Neuronal stem cell (in vitro differentiated cells): ENCODE data around the gene TRAPPC3.
A peak's percentile ranks its signal among the peaks of the same experiment; 100 is the strongest.

Experiments
- DNase-seq: peaks from one replicate; pipeline ENCODE4 v3.0.0-alpha.2; 2013; ENCODE audit warnings: low spot score
- H2AFZ ChIP-seq: one replicate; pipeline ENCODE4 v1.6.1; 2013; ENCODE audit warnings: mild to moderate bottlenecking, low read length, inconsistent platforms
- H2AK5ac ChIP-seq: 2 replicates; pipeline ENCODE4 v1.6.1; 2013; ENCODE audit warnings: low read depth, mild to moderate bottlenecking, inconsistent platforms, low read length, moderate library complexity, mixed read lengths
- H2BK120ac ChIP-seq: 2 replicates; pipeline ENCODE4 v1.6.1; 2013; ENCODE audit warnings: low read depth, mild to moderate bottlenecking, inconsistent platforms, low read length, moderate library complexity, mixed read lengths
- H2BK12ac ChIP-seq: one replicate; pipeline ENCODE4 v1.6.1; 2013; ENCODE audit warnings: low read length, inconsistent platforms
- H2BK15ac ChIP-seq: 2 replicates; pipeline ENCODE4 v1.6.1; 2013; ENCODE audit warnings: mild to moderate bottlenecking, low read length, inconsistent platforms, mixed read lengths
- H2BK5ac ChIP-seq: one replicate; pipeline ENCODE4 v1.6.1; 2013; ENCODE audit warnings: inconsistent platforms, mild to moderate bottlenecking, low read length, moderate library complexity
- H3K14ac ChIP-seq: one replicate; pipeline ENCODE4 v1.6.1; 2013; ENCODE audit warnings: low read length, inconsistent platforms
- H3K18ac ChIP-seq: 2 replicates; pipeline ENCODE4 v1.6.1; 2013; ENCODE audit warnings: low read length, inconsistent platforms
- H3K23ac ChIP-seq: 2 replicates; pipeline ENCODE4 v1.6.1; 2013; ENCODE audit warnings: low read depth, mild to moderate bottlenecking, mixed read lengths, low read length, inconsistent platforms; ENCODE audit not compliant: poor library complexity
- H3K27ac ChIP-seq: replicated peaks from 3 replicates; pipeline ENCODE4 v1.5.1; 2013; ENCODE audit warnings: low read length, inconsistent platforms
- H3K27me3 ChIP-seq, 3 experiments: 2 replicates each; pipeline ENCODE4 v1.6.1; 2013; ENCODE audit warnings: low read length in 3 of 3, mild to moderate bottlenecking in 2 of 3, inconsistent platforms in 1 of 3, low read depth in 1 of 3, mixed read lengths in 1 of 3, moderate library complexity in 1 of 3; ENCODE audit not compliant: control insufficient read depth in 3 of 3, insufficient read depth in 3 of 3
- H3K36me3 ChIP-seq, 2 donors: replicated peaks in 1 of 2; 2 replicates each; pipeline ENCODE4 v1.6.1; 2013; ENCODE audit warnings: low read length in 2 of 2; ENCODE audit not compliant: control insufficient read depth in 2 of 2, insufficient read depth in 2 of 2
- H3K4ac ChIP-seq: 2 replicates; pipeline ENCODE4 v1.6.1; 2013; ENCODE audit warnings: inconsistent platforms, mild to moderate bottlenecking, low read length, moderate library complexity
- H3K4me1 ChIP-seq, 2 donors: 1 replicate in 1 of 2; 2 replicates in 1 of 2; pipeline ENCODE4 v1.6.1; 2013; ENCODE audit warnings: low read length in 2 of 2, low read depth in 1 of 2; ENCODE audit not compliant: control insufficient read depth in 2 of 2, insufficient read depth in 1 of 2
- H3K4me2 ChIP-seq: one replicate; pipeline ENCODE4 v1.6.1; 2013; ENCODE audit warnings: mild to moderate bottlenecking, low read length, inconsistent platforms; ENCODE audit not compliant: insufficient read depth, poor library complexity, severe bottlenecking
- H3K4me3 ChIP-seq, 2 donors: 2 replicates each; pipeline ENCODE4 v1.5.1; 2013; ENCODE audit warnings: low read length in 2 of 2, mild to moderate bottlenecking in 2 of 2, inconsistent platforms in 1 of 2, moderate library complexity in 1 of 2
- H3K79me1 ChIP-seq: one replicate; pipeline ENCODE4 v1.6.1; 2013; ENCODE audit warnings: low read depth, mild to moderate bottlenecking, inconsistent platforms, low read length, moderate library complexity
- H3K9ac ChIP-seq: one replicate; pipeline ENCODE4 v1.6.1; 2013; ENCODE audit warnings: mild to moderate bottlenecking, low read depth, low read length, inconsistent platforms; ENCODE audit not compliant: poor library complexity
- H3K9me3 ChIP-seq, 2 donors: replicated peaks in 1 of 2; 2 replicates each; pipeline versions ENCODE3 to v1.6.1; 2013; ENCODE audit warnings: low read length in 2 of 2, mild to moderate bottlenecking in 2 of 2, inconsistent platforms in 1 of 2, low read depth in 1 of 2, mixed read lengths in 1 of 2, moderate library complexity in 1 of 2; ENCODE audit not compliant: control insufficient read depth in 2 of 2, insufficient read depth in 1 of 2
- H4K8ac ChIP-seq: one replicate; pipeline ENCODE4 v1.6.1; 2013; ENCODE audit warnings: low read depth, mild to moderate bottlenecking, inconsistent platforms, low read length, moderate library complexity
- H4K91ac ChIP-seq: one replicate; pipeline ENCODE4 v1.6.1; 2013; ENCODE audit warnings: low read length, low read depth, mild to moderate bottlenecking, inconsistent platforms; ENCODE audit not compliant: poor library complexity
- WGBS, 2 donors: extraction: QIAGEN DNeasy Blood & Tissue Kit; methylation state at CpG; one replicate each; pipeline ENCODE4 v1.1.7; 2013; ENCODE audit warnings: missing lambda C conversion rate in 2 of 2, mixed read lengths in 1 of 2; ENCODE audit not compliant: insufficient read length in 2 of 2, insufficient replicate concordance in 1 of 2; ENCODE audit errors: extremely low coverage in 2 of 2; 5-methylcytosine and 5-hydroxymethylcytosine counted together

The TRAPPC3 gene

DNA sequence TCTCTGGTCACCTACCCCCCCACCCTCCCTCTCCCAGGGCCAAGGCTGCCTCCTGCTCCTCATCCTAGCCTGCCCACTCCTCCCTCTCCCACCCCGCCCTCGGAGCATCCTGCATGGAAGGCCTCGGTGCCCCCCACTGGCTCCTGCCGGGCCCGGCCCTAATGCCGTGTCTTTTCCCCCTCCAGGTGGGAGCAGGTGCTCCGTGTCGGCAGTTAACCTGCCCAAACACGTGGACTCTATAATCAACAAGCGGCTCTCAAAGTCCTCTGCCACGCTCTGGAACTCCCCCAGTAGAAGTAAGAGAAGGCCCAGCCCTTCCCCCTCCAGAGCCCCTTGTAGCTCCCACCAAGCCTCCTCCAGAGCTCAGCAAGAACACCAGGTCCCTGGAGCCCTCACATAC is 25.4 kb upstream of the TRAPPC3 start:
- Histone ChIP-seq H3K4me1 (peaks cover 0 to 20% of the 10 kb centered on the region in 2 donors), H3K4me2 (peak overlapping the region; percentile 14), H3K14ac (no peak overlapping the region), H2BK15ac (no peak overlapping the region), H3K9ac (peak overlapping the region; percentile 17), H4K8ac (no peak overlapping the region), H3K36me3 (peaks cover 58 to 98% of the 10 kb centered on the region in 2 donors), H3K4me3 (no peak overlapping the region), H3K4ac (no peak overlapping the region), H2BK120ac (no peak overlapping the region), H3K79me1 (peaks cover 16% of the 10 kb centered on the region), H2BK5ac (no peak overlapping the region), H2AFZ (no peak overlapping the region), H4K91ac (no peak overlapping the region), H2AK5ac (no peak overlapping the region), H3K27me3 (no peaks in the 10 kb centered on the region), H3K9me3 (peaks cover 0 to 2% of the 10 kb centered on the region in 2 donors), H2BK12ac (no peak overlapping the region), H3K23ac (peak overlapping the region; percentile 5), H3K27ac (no peak overlapping the region), H3K18ac (no peak overlapping the region)
- no CpG with 5 or more reads among the region's 11 CpGs for WGBS, 2 donors
- DNase-seq, result no peak

DNA sequence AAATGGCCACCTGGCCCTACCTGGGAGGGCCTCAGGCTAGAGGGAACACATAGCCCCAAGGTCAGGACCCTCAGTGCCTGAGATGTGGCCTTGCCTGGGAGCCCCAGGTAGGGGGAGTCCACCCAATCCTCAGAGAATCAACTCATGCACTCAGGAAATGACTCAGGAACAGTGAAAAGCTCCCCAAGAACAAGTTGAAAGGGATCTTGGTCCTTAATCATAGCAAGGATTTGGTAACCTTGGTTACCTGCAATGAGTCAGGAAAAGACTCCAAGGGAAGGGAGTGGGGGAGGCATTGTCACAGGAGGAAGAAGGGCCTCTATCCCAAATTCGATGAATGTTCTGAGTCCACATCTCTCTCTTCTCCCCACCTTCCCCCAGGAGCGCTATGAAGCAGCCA is 23.7 kb upstream of the TRAPPC3 start:
- no peak for DNase-seq
- no peak overlapping the region for H3K18ac ChIP-seq
- no peak overlapping the region for H3K27ac ChIP-seq
- no peak overlapping the region for H2BK15ac ChIP-seq
- H3K14ac ChIP-seq, result no peak overlapping the region
- H4K91ac ChIP-seq, result no peak overlapping the region
- H3K23ac ChIP-seq, result no peak overlapping the region
- peaks cover 0 to 13% of the 10 kb centered on the region in 2 donors for H3K4me1 ChIP-seq
- no peak overlapping the region for H4K8ac ChIP-seq
- H2AFZ ChIP-seq, result no peak overlapping the region
- H3K9me3 ChIP-seq, result no peaks in the 10 kb centered on the region
- no peak overlapping the region for H2BK5ac ChIP-seq
- peaks cover 15% of the 10 kb centered on the region for H3K79me1 ChIP-seq
- no CpG with 5 or more reads among the region's 2 CpGs for WGBS, 2 donors
- no peak overlapping the region for H2BK12ac ChIP-seq
- no peak overlapping the region for H2AK5ac ChIP-seq
- H3K4me3 ChIP-seq, result no peak overlapping the region
- peaks cover 59 to 92% of the 10 kb centered on the region in 2 donors for H3K36me3 ChIP-seq
- H2BK120ac ChIP-seq, result no peak overlapping the region
- H3K4me2 ChIP-seq, result no peak overlapping the region
- no peak overlapping the region for H3K4ac ChIP-seq
- no peak overlapping the region for H3K9ac ChIP-seq
- no peaks in the 10 kb centered on the region for H3K27me3 ChIP-seq

DNA sequence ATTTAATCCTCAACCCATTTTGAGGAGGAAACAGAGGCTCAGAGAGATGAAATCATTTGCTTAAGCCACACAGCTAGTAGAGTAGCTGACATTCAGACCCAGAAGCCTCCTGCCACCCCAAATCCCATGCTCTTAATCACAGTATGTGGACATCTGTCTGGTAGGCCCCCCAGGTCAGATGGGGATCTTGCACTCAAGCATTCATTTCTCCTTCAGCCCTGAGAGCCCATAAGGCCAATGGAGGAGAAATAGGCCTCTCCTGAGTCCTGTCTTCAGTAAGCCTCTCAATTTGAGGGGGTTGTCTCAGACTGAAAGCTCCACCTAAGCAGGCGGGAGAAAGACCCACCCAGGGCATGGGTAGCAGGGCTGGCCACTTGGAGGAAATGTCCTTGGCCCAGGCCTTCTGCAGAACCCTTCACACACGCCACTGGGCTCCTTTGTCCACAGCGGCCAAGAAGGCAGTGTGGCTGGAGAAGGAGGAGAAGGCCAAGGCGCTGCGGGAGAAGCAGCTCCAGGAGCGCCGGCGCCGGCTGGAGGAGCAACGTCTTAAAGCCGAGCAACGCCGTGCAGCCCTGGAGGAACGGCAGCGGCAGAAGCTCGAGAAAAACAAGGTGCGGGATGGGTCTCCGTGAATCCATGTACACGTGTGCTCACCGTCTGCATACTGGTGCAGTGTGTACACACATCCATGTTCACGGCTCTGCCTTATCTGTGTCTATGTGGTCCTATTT is 22.9 kb upstream of the TRAPPC3 start:
- peaks cover 15% of the 10 kb centered on the region for H3K79me1 ChIP-seq
- H3K9ac ChIP-seq, result no peak overlapping the region
- DNase-seq, result no peak
- H4K91ac ChIP-seq, result no peak overlapping the region
- H3K27me3 ChIP-seq, result no peaks in the 10 kb centered on the region
- WGBS, 2 donors, result no CpG with 5 or more reads among the region's 21 CpGs
- peak overlapping the region; percentile 30 for H2AK5ac ChIP-seq
- H2BK15ac ChIP-seq, result no peak overlapping the region
- H3K4me2 ChIP-seq, result no peak overlapping the region
- no peak overlapping the region for H2BK120ac ChIP-seq
- H3K36me3 ChIP-seq, result peaks cover 53 to 91% of the 10 kb centered on the region in 2 donors
- H3K4me1 ChIP-seq, result peaks cover 0 to 11% of the 10 kb centered on the region in 2 donors
- H3K23ac ChIP-seq, result no peak overlapping the region
- no peak overlapping the region for H2BK12ac ChIP-seq
- H3K27ac ChIP-seq, result no peak overlapping the region
- no peaks in the 10 kb centered on the region for H3K9me3 ChIP-seq
- H2BK5ac ChIP-seq, result no peak overlapping the region
- no peak overlapping the region for H3K4ac ChIP-seq
- H3K18ac ChIP-seq, result no peak overlapping the region
- H2AFZ ChIP-seq, result no peak overlapping the region
- H4K8ac ChIP-seq, result no peak overlapping the region
- H3K4me3 ChIP-seq, result no peak overlapping the region
- no peak overlapping the region for H3K14ac ChIP-seq

DNA sequence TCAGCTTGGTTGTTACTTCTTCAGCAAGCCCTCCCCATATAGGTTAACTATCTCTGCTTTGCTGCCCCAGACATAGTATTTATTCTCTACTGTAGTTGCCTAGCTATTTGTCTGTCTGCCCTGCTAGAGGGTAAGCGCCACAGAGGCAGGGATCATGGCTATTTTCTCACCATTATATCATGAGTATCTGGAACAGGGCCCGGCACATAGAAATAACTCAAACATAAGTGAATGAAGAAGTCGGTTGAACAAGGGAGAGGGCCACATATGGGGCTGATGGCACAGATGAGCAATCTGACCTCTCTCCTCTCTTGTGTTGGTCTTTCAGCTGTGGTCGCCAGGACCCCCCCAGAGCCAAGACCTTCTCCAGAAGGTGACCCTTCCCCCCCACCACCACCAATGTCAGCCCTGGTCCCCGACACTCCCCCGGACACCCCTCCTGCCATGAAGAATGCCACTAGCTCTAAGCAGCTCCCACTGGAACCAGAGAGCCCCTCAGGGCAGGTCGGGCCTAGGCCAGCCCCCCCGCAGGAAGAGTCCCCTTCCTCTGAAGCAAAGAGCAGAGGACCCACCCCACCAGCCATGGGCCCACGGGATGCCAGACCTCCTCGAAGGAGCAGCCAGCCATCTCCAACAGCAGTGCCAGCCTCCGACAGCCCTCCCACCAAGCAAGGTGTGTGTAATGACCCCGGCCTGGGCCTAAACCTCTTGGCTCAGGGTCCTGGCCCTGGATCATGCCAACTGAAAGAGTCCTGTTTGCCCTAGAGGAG is 21.5 kb upstream of the TRAPPC3 start:
- no peak overlapping the region for H2AFZ ChIP-seq
- no CpG with 5 or more reads among the region's 12 CpGs for WGBS, 2 donors
- no peak overlapping the region for H3K4ac ChIP-seq
- peaks cover 10% of the 10 kb centered on the region for H3K79me1 ChIP-seq
- H3K14ac ChIP-seq, result no peak overlapping the region
- H3K18ac ChIP-seq, result no peak overlapping the region
- H3K9ac ChIP-seq, result no peak overlapping the region
- no peak overlapping the region for H2BK5ac ChIP-seq
- no peaks in the 10 kb centered on the region for H3K27me3 ChIP-seq
- H2AK5ac ChIP-seq, result no peak overlapping the region
- H3K27ac ChIP-seq, result no peak overlapping the region
- H4K91ac ChIP-seq, result no peak overlapping the region
- no peak overlapping the region for H2BK12ac ChIP-seq
- DNase-seq, result no peak
- no peak overlapping the region for H3K4me2 ChIP-seq
- no peak overlapping the region for H3K4me3 ChIP-seq
- H3K36me3 ChIP-seq, result peaks cover 46 to 91% of the 10 kb centered on the region in 2 donors
- H3K9me3 ChIP-seq, result no peaks in the 10 kb centered on the region
- no peak overlapping the region for H3K23ac ChIP-seq
- no peak overlapping the region for H2BK15ac ChIP-seq
- H3K4me1 ChIP-seq, result peaks cover 0 to 8% of the 10 kb centered on the region in 2 donors
- no peak overlapping the region for H4K8ac ChIP-seq
- H2BK120ac ChIP-seq, result no peak overlapping the region
